Trophoblast cell (in vitro differentiated cells and primary cell): Measurements from ENCODE around the gene CCDC40.

Experiments used
- DNase-seq, 2 donors: peaks; one replicate each; pipeline ENCODE4 v3.0.0-alpha.2; 2016
- H2AFZ ChIP-seq: 2 replicates; pipeline ENCODE4 v1.6.1; 2013; ENCODE audit warnings: low read length, moderate library complexity, mild to moderate bottlenecking; ENCODE audit not compliant: insufficient read depth, poor library complexity
- H2AK5ac ChIP-seq: 2 replicates; pipeline ENCODE4 v1.6.1; 2013; ENCODE audit warnings: mild to moderate bottlenecking, low read length
- H2BK120ac ChIP-seq: 2 replicates; pipeline ENCODE4 v1.6.1; 2013; ENCODE audit warnings: low read length, mild to moderate bottlenecking, moderate library complexity; ENCODE audit not compliant: insufficient read depth, poor library complexity
- H2BK12ac ChIP-seq: 2 replicates; pipeline ENCODE4 v1.6.1; 2013; ENCODE audit warnings: mild to moderate bottlenecking, low read length, moderate library complexity
- H2BK5ac ChIP-seq: 2 replicates; pipeline ENCODE4 v1.6.1; 2013; ENCODE audit warnings: low read length, low read depth, moderate library complexity, mild to moderate bottlenecking; ENCODE audit not compliant: poor library complexity
- H3K14ac ChIP-seq: 2 replicates; pipeline ENCODE4 v1.6.1; 2013; ENCODE audit warnings: mild to moderate bottlenecking, low read length
- H3K18ac ChIP-seq: 2 replicates; pipeline ENCODE4 v1.6.1; 2013; ENCODE audit warnings: mild to moderate bottlenecking, low read length
- H3K23ac ChIP-seq: 2 replicates; pipeline ENCODE4 v1.6.1; 2013; ENCODE audit warnings: low read length
- H3K27ac ChIP-seq: 2 replicates; pipeline ENCODE4 v1.5.1; 2013; ENCODE audit warnings: low read depth, mild to moderate bottlenecking, inconsistent platforms, low read length, moderate library complexity
- H3K27me3 ChIP-seq: 2 replicates; pipeline ENCODE4 v1.6.1; 2013; ENCODE audit warnings: inconsistent platforms, mild to moderate bottlenecking, low read length, moderate library complexity; ENCODE audit not compliant: insufficient read depth
- H3K36me3 ChIP-seq, 2 experiments: 1 replicate in 1 of 2; 2 replicates in 1 of 2; pipeline ENCODE4 v1.6.1; 2013; ENCODE audit warnings: low read length in 2 of 2, mild to moderate bottlenecking in 2 of 2, moderate library complexity in 1 of 2; ENCODE audit not compliant: insufficient read depth in 2 of 2, control insufficient read depth in 1 of 2
- H3K4ac ChIP-seq: 2 replicates; pipeline ENCODE4 v1.6.1; 2013; ENCODE audit warnings: low read depth, mild to moderate bottlenecking, low read length, moderate library complexity
- H3K4me1 ChIP-seq, 2 experiments: 1 replicate in 1 of 2; 2 replicates in 1 of 2; pipeline ENCODE4 v1.6.1; 2013; ENCODE audit warnings: low read length in 2 of 2, mild to moderate bottlenecking in 2 of 2, moderate library complexity in 1 of 2; ENCODE audit not compliant: insufficient read depth in 2 of 2, control insufficient read depth in 1 of 2
- H3K4me2 ChIP-seq: 2 replicates; pipeline ENCODE4 v1.6.1; 2013; ENCODE audit warnings: inconsistent platforms, mild to moderate bottlenecking, low read length, moderate library complexity
- H3K4me3 ChIP-seq: 2 replicates; pipeline ENCODE4 v1.5.1; 2013; ENCODE audit warnings: mild to moderate bottlenecking, low read depth, low read length, inconsistent platforms
- H3K79me1 ChIP-seq: one replicate; pipeline ENCODE4 v1.6.1; 2013; ENCODE audit warnings: low read length
- H3K79me2 ChIP-seq: 2 replicates; pipeline ENCODE4 v1.6.1; 2013; ENCODE audit warnings: low read length, mild to moderate bottlenecking; ENCODE audit not compliant: control insufficient read depth, insufficient read depth, poor library complexity
- H3K9ac ChIP-seq: 2 replicates; pipeline ENCODE4 v1.6.1; 2013; ENCODE audit warnings: mild to moderate bottlenecking, low read length
- H3K9me3 ChIP-seq: 2 replicates; pipeline ENCODE4 v1.6.1; 2013; ENCODE audit warnings: low read depth, mild to moderate bottlenecking, control low read depth, inconsistent platforms, low read length; ENCODE audit not compliant: insufficient read depth
- H4K12ac ChIP-seq: 2 replicates; pipeline ENCODE4 v1.6.1; 2013; ENCODE audit warnings: low read depth, mild to moderate bottlenecking, low read length, moderate library complexity
- H4K8ac ChIP-seq: 2 replicates; pipeline ENCODE4 v1.6.1; 2013; ENCODE audit warnings: low read depth, mild to moderate bottlenecking, low read length, moderate library complexity
- H4K91ac ChIP-seq: one replicate; pipeline ENCODE4 v1.6.1; 2013; ENCODE audit warnings: low read depth, mild to moderate bottlenecking, low read length, moderate library complexity
- WGBS: extraction: QIAGEN DNeasy Blood & Tissue Kit; methylation state at CpG from one replicate; pipeline ENCODE4 v1.1.7; 2013; ENCODE audit warnings: missing lambda C conversion rate; ENCODE audit not compliant: insufficient read length, insufficient coverage; ENCODE audit errors: extremely low coverage; 5-methylcytosine and 5-hydroxymethylcytosine counted together

Gene CCDC40

DNA sequence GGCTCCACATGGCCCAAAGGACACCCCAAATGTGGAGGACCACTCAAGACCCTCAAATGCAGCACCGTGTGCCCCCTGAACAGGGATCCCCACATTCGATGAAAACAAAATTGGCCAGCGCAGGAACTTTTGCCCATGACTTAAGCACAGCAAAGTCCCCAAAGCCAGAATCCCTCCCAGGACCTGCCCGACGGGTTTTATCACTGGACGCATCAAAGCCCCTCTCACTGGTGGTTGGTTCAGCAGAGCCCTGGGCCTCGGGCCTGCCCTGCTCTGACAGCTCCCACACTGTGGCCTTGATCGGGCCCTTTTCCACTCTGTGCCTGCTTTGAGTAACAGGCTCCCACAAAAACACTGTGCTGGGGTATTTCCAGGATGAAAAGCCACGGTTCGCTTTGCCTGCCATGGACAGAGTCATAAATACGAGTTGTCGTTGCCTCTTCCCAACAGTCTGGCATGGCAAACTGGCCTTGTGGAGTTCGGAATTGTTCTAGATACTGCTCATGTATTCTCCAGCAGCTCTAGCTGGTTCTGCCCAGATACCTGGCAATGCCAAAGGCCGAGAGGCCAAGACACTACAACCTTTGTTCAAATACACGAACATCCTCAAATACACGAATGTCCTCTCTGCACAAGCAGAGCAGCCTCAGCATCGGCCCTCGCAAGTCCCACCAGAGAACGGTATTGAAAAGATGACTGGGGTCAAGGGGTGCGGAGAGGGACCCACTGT, 47.2 kb upstream of the CCDC40 start:
- Histone ChIP-seq H3K4me1 (peaks cover 51 to 60% of the 10 kb centered on the region in 2 experiments), H3K4me2 (peak overlapping the region; percentile 7), H2BK120ac (peak overlapping the region; percentile 20), H3K4me3 (no peak overlapping the region), H2AFZ (no peak overlapping the region), H2AK5ac (no peak overlapping the region), H3K23ac (no peak overlapping the region), H3K36me3 (no peaks in the 10 kb centered on the region), H3K9ac (no peak overlapping the region), H3K14ac (peak overlapping the region; percentile 32), H3K27ac (no peak overlapping the region), H2BK5ac (no peak overlapping the region), H4K8ac (peak overlapping the region; percentile 24), H3K79me2 (no peaks in the 10 kb centered on the region), H3K9me3 (no peaks in the 10 kb centered on the region), H3K4ac (no peak overlapping the region), H4K12ac (no peak overlapping the region), H3K79me1 (peaks cover 16% of the 10 kb centered on the region), H2BK12ac (no peak overlapping the region), H4K91ac (peak overlapping the region; percentile 16), H3K18ac (peak overlapping the region; percentile 42), H3K27me3 (no peaks in the 10 kb centered on the region)
- no peak for DNase-seq
- WGBS: no CpG with 5 or more reads among the region's 20 CpGs

DNA sequence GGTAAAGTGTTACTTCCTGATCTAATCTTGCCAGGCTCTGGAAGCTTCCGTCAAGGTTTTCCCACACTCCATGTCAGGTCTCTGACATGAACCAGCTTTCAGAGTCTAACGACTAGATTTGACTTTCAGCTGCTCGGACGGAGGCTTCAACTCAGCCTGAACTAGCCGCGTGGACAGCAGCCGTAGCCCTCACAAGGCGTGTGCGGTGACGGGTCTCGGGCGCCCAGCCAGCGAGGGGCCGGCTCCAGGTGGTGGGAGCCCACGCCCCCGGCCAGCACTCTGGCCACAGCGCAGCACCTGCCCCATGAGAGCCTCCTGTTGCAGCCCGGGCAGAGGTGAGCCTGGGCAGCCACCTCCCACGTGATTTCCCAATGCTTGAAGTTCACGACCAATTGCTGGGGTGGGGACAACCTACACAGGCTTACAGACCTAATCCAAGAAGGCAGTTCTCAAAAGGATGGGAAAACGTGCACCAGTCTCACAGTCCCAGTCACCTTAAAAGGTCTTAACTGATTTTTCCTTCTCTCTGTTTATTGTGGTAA, 46.3 kb upstream of the CCDC40 start:
- no CpG with 5 or more reads among the region's 21 CpGs for WGBS
- peak overlapping the region; percentile 14 for H2BK5ac ChIP-seq
- H3K9me3 ChIP-seq: no peaks in the 10 kb centered on the region
- H3K79me2 ChIP-seq: no peaks in the 10 kb centered on the region
- peaks cover 51 to 60% of the 10 kb centered on the region in 2 experiments for H3K4me1 ChIP-seq
- no peak for DNase-seq
- H4K8ac ChIP-seq: no peak overlapping the region
- H3K4ac ChIP-seq: no peak overlapping the region
- H3K27me3 ChIP-seq: no peaks in the 10 kb centered on the region
- H3K18ac ChIP-seq: peak overlapping the region; percentile 8
- H4K12ac ChIP-seq: no peak overlapping the region
- H2AK5ac ChIP-seq: no peak overlapping the region
- H2AFZ ChIP-seq: no peak overlapping the region
- peaks cover 16% of the 10 kb centered on the region for H3K79me1 ChIP-seq
- H3K9ac ChIP-seq: no peak overlapping the region
- H3K4me2 ChIP-seq: no peak overlapping the region
- no peak overlapping the region for H3K27ac ChIP-seq
- peak overlapping the region; percentile 1 for H4K91ac ChIP-seq
- H2BK120ac ChIP-seq: no peak overlapping the region
- H3K36me3 ChIP-seq: no peaks in the 10 kb centered on the region
- H3K14ac ChIP-seq: peak overlapping the region; percentile 18
- H2BK12ac ChIP-seq: peak overlapping the region; percentile 19
- no peak overlapping the region for H3K23ac ChIP-seq
- H3K4me3 ChIP-seq: no peak overlapping the region

DNA sequence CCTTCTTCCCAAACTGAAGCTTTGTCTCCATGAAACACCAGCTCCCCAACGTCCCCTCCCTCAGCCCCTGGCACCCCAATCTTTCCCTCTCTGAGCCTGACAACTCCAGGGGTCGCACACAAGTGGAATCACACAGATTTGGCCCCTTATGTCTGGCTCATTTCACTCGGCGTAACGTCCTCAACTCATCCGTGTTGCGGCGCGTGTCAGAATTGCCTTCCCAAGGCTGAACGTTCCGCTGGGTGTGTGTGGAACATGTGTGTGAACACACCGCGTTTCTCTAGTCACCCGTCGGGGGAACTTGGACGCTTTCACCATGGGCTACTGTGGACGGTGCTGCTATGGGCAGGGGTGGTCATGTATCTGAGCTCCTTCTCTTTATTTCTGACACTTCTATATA, 45.7 kb upstream of the CCDC40 start:
- no peak overlapping the region for H4K8ac ChIP-seq
- no peak overlapping the region for H3K23ac ChIP-seq
- H2BK12ac ChIP-seq: peak overlapping the region; percentile 41
- no peak overlapping the region for H2AFZ ChIP-seq
- no peak overlapping the region for H2BK5ac ChIP-seq
- no peak overlapping the region for H4K12ac ChIP-seq
- H3K4me2 ChIP-seq: peak overlapping the region; percentile 6
- no peaks in the 10 kb centered on the region for H3K9me3 ChIP-seq
- peaks cover 51 to 60% of the 10 kb centered on the region in 2 experiments for H3K4me1 ChIP-seq
- no peak overlapping the region for H3K4ac ChIP-seq
- H3K79me1 ChIP-seq: peaks cover 16% of the 10 kb centered on the region
- no peak overlapping the region for H2BK120ac ChIP-seq
- H2AK5ac ChIP-seq: peak overlapping the region; percentile 25
- H3K27ac ChIP-seq: no peak overlapping the region
- H3K79me2 ChIP-seq: no peaks in the 10 kb centered on the region
- H3K9ac ChIP-seq: no peak overlapping the region
- H3K36me3 ChIP-seq: no peaks in the 10 kb centered on the region
- H3K4me3 ChIP-seq: no peak overlapping the region
- no peak for DNase-seq
- WGBS: no CpG with 5 or more reads among the region's 17 CpGs
- H3K14ac ChIP-seq: no peak overlapping the region
- H3K27me3 ChIP-seq: no peaks in the 10 kb centered on the region
- peak overlapping the region; percentile 65 for H3K18ac ChIP-seq
- peak overlapping the region; percentile 46 for H4K91ac ChIP-seq

- Histone ChIP-seq H3K4me1 (peaks cover 51 to 60% of the 10 kb centered on the region in 2 experiments), H3K79me2 (no peaks in the 10 kb centered on the region), H3K27me3 (no peaks in the 10 kb centered on the region), H2AFZ (no peak overlapping the region), H2AK5ac (no peak overlapping the region), H2BK120ac (no peak overlapping the region), H4K12ac (no peak overlapping the region), H3K9ac (no peak overlapping the region), H3K36me3 (no peaks in the 10 kb centered on the region), H3K4ac (no peak overlapping the region), H3K9me3 (no peaks in the 10 kb centered on the region), H3K27ac (peak overlapping the region; percentile 4), H3K18ac (no peak overlapping the region), H2BK5ac (no peak overlapping the region), H2BK12ac (no peak overlapping the region), H3K23ac (no peak overlapping the region), H3K4me3 (no peak overlapping the region), H4K8ac (no peak overlapping the region), H4K91ac (no peak overlapping the region), H3K14ac (no peak overlapping the region), H3K79me1 (peaks cover 16% of the 10 kb centered on the region), H3K4me2 (peak overlapping the region; percentile 53)
- peak; percentile 33 to 67 for DNase-seq
- WGBS: no CpG with 5 or more reads among the region's 30 CpGs
Measured at GRCh38 chr17:79991140-79991923, 45.1 kb upstream of the CCDC40 start.
